GM21515 (cell line): ENCODE data around the gene MAML2.

ENCODE experiments used
- ATAC-seq: cut with Tn5 transposase; IDR thresholded peaks from one replicate; pipeline ENCODE4 v1.9.1; 2021; ENCODE audit not compliant: unreplicated experiment

MAML2 gene

GRCh38 chr11:96215826-96216225 is 127.2 kb downstream of the MAML2 start:
- ATAC-seq: no peak

- peak; percentile 77 for ATAC-seq
These were observed 127.7 kb downstream of the MAML2 start for GRCh38 chr11:96215110-96215782.

GRCh38 chr11:96214777-96215109 is 128.3 kb downstream of the MAML2 start:
- no peak for ATAC-seq

GRCh38 chr11:96213500-96213899 is 129.5 kb downstream of the MAML2 start:
- ATAC-seq: no peak

GRCh38 chr11:96211436-96211835 is 131.6 kb downstream of the MAML2 start:
- no peak for ATAC-seq

GRCh38 chr11:96207459-96208449 is 135.2 kb downstream of the MAML2 start:
- no peak for ATAC-seq

- no peak for ATAC-seq
These were observed 136.0 kb downstream of the MAML2 start for GRCh38 chr11:96206955-96207354.

GRCh38 chr11:96205460-96205809 is 137.6 kb downstream of the MAML2 start:
- no peak for ATAC-seq

GRCh38 chr11:96204721-96205459 is 138.1 kb downstream of the MAML2 start:
- no peak for ATAC-seq

GRCh38 chr11:96204366-96204659 is 138.7 kb downstream of the MAML2 start:
- no peak for ATAC-seq

- no peak for ATAC-seq
These were observed 139.2 kb downstream of the MAML2 start for GRCh38 chr11:96203567-96204365.

GRCh38 chr11:96200243-96200642 is 142.8 kb downstream of the MAML2 start:
- ATAC-seq: no peak

GRCh38 chr11:96199563-96200025 is 143.4 kb downstream of the MAML2 start:
- no peak for ATAC-seq

GRCh38 chr11:96197801-96198701 is 144.9 kb downstream of the MAML2 start:
- peak; percentile 78 for ATAC-seq

GRCh38 chr11:96197103-96197502 is 145.9 kb downstream of the MAML2 start:
- no peak for ATAC-seq

GRCh38 chr11:96196181-96196662 is 146.8 kb downstream of the MAML2 start:
- no peak for ATAC-seq

- no peak for ATAC-seq
These were observed 147.3 kb downstream of the MAML2 start for GRCh38 chr11:96195671-96196070.

- no peak for ATAC-seq
These were observed 148.2 kb downstream of the MAML2 start for GRCh38 chr11:96194581-96195374.
